Measurements from ENCODE around the gene SPC24.
A peak's percentile ranks its signal among the peaks of the same experiment; 100 is the strongest.
"Not testable (repeated sequence)": the region's sequence is repeated elsewhere in the genome, so short reads cannot be mapped to it uniquely, and the experiment has no call there.

The SPC24 gene

DNA sequence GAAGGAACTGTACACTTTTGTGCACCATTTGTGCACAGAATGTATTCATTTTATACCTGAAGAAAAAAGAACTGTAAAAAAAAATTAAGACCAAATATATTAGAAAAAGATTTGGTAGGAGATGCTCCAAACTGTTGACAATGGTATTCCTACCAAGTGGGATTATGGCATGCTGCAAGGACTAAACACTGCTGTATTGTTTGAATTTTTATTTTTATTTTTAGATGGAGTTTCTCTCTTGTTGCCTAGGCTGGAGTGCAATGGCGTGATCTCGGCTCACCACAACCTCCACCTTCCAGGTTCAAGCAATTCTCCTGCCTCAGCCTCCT is 4.8 kb upstream of the SPC24 start:
- DNase-seq: not testable (repeated sequence)

DNA sequence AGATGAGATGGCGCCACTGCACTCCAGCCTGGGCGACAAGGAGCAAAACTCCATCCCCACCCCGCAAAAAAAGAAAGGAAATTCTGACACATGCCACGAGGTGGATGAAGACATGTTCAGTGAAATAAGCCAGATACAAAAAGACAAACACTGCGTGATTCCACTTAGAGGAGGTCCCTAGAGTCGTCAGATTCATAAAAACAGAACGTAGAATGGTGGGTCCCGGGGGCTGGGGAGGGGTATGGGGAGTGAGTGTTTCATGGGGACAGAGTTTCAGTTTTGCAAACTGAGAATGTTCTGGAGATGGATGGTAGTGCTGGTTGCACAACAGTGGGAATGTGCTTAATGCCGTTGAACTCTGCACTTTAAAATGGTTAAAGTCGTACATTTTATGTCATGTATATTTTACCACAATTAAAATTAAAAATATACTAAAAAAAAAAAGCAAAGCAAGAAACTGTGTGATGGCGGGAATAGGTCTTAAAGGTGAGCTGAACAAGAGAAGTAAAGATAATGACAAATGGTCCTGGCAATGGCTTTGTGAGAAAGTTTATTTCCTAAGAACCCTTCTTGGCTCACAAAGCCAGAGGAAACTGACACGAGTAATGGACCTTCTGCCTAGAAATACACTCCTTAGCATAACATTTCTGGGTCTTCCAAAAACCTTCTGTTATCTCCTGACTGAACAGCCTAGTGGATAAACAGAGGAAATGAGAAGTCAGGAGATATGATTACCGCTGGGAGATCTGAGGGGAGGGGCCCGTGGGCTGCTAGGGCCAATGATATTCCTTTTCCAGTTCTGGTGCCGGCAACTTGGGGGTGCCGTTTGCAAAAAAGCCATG is 4.2 kb upstream of the SPC24 start:
- no peak for DNase-seq

DNA sequence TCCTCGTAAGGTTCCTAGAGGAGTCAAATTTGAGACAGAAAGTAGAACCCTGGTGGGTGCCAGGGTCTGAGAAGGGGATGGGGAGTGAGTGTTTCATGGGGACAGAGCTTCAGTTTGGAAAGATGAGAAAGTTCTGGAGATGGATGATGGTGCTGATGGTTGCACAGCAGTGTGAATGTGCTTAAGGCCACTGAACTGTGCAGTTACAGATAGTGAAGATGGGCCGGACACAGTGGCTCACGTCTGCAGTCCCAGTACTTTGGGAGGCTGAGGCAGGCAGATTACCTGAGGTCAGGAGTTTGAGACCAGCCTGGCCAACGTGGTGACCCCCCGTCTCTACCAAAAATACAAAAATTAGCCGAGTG is 917 bp downstream of the SPC24 start:
- DNase-seq: no peak

DNA sequence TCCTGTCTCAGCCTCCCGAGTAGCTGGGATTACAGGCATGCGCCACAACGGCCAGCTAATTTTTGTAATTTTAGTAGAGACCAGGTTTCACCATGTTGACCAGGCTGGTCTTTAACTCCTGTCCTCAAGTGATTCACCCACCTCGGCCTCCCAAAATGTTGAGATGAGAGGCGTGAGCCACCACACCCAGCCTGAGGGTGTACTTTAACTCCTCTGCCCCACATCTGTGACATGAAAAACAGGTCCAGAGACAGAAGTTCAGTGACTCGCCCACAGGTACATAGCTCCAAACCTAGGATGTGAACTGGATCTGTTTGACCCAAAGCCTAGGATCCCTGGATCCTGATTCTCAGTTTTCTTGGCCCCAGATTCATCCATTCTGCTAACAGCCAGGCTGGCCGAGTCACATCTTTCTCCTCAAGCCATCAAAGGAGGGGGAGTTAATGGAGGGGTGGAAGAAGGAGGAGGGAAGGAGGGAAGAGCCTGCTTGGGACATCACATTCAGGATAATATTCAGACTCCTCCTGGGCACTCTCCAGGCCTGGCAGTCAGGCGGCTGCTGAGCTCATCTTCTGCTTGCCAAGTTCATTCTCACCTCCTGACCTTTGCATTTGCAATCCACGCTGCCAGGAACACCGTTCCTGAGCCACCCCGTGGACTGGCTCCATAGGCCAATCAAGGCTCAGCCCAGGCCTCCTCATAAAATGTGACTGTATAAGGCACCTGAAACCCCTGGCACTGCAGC is 3.1 kb downstream of the SPC24 start:
- no peak for DNase-seq

DNA sequence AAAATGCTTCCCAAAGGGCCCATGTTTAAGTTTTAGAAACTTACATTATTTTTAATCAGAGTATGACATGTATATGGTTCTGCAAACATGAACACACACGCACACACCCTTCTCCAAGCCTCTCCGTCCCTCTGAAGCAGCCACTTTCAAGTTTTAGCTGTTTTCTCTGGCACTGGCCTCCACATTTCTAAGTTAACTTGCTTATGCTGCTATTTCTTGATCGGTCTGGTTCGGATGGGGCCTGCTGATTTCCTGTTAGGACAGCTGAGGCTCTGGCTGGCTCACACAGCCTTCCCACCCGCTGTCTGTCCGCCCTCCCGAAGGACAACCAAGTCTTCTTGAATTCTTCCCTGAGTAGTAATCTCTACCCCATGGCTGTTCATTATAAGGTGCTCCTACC is 4.4 kb downstream of the SPC24 start:
- DNase-seq: no peak

DNA sequence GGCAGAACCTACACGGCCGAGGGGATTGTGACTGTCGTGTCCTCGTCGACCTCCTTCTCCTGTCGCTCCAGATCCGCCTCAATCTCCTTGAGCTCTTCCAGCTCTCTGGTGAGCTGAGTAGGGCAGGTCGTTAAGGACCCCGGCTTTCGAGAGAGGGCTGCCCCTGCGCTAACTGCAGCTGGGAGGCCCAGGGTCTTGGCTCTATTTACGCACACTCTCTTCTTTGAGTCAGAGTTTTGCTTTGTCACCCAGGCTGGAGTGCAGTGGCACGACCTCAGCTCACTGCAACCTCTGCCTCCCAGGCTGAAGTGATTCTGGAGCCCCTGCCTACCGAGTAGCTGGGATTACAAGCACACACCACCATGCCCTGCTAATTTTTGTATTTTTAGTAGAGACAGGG is 7.6 kb downstream of the SPC24 start:
- no peak for DNase-seq

DNA sequence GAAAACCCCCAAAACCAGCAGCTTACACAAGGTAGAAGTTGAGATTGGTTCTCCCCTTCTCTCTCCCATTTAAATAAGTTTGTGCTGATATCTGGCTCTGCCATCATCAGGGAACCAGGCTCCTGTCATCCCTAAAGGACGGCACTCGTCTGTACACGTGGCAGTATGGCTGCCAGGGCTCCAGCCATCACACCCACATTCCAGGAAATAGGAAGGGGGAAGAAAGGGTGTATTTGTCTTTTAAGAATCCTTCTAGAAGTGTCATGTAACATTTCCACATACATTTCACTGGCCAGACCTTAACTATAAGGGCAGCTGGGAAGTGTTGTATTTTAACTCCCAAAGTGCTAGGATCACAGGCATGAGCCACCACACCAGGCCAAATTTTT is 10.1 kb downstream of the SPC24 start:
- no peak for DNase-seq

DNA sequence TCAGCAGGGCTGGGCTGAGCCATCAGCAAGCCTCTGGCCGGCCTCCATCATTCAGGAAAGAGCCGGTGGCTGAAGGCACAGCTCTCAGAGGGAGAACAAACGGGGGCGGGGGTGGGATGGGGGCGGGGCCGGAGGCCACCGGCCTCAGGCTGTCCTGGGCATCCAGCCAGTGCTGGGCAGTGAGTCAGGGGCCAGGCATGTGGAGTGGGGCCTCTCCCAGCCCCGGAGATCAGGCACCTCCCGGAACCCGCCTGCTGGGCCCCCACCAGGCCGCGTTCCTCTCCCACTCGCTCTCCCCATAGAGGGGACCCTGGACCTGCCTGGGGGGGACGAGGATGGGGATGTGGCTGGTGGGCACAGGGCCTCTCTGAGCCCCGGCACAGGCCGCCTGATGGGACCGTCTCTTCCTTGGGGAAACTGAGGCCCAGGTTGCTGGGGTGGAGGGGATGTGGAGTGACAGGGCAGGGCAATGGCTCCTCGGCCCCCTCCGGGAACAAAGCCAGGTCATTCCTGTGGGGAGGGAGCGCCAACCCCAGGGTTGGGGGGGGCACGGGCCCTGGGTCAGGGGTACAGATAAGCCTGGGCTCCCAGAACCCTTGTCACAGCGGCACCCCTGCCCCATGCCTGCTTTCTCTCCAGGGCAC is 12.9 kb downstream of the SPC24 start:
- no peak for DNase-seq

DNA sequence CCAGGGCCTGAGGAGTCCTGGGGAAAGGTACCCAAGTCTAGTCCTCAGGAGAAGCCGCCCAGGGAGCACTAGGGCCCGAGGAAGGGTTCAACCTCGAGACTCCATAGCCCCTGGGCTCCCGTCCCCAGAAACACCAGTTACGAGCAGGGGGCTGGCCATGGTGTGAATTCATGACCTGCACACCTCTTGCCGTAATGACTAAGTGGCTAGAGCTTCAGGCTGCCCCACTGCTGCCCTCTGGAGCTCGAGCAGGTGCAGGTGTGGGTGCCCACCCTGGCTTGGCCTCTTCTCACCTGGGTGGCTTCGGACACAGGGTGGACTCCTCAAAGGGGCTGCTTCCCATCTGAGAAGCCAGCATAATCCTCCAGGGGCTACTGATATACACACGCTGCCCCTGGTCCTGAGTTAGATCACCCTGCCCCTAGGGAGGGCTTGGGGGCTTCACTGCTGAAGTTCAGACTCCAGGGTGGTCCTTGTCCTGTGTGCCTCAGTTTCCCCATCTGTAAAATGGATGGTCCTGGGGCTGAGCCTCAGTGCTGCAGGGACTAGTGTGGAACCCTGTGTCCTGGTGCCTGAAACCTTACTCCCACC is 13.6 kb downstream of the SPC24 start:
- DNase-seq: no peak

DNA sequence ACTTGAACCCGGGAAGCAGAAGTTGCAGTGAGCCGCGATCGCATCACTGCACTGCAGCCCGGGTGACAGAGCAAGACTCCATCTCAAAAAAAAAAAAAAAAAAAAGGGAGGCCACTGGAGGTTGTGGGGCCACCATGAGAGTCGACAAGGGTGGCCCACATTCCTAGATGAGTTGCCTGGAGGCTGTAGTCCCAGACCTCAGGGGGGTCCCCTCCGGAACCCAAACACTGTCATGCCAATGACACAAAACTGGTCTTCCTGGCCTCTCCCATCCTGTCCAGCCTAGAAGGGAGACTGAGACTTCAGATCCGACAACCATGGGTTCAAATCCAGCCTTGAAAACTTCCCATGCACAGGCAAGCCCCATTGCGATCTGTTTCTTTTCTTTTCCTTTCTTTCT is 14.7 kb downstream of the SPC24 start:
- no peak for DNase-seq

DNA sequence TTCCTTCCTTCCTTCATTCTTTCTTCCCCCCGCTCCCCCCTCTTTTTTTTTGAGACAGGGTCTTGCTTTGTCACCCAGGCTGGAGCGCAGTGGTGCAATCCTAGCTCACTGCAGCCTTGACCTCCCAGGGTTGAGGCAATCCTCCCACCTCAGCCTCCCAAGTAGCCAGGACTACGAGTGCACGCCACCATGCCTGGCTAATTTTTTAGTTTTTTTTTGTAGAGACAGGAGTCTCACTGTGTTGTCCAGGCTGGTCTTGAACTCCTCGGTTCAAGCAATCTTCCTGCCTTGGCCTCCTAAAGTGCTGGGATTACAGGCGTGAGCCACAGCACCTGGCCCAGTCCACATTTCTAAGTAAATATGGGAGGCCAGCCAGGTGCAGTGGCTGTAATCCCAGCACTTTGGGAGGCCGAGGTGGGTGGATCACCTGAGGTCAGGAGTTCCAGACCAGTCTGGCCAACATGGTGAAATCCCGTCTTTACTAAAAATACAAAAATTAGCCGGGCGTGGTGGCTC is 15.5 kb downstream of the SPC24 start:
- not testable (repeated sequence) for DNase-seq

DNA sequence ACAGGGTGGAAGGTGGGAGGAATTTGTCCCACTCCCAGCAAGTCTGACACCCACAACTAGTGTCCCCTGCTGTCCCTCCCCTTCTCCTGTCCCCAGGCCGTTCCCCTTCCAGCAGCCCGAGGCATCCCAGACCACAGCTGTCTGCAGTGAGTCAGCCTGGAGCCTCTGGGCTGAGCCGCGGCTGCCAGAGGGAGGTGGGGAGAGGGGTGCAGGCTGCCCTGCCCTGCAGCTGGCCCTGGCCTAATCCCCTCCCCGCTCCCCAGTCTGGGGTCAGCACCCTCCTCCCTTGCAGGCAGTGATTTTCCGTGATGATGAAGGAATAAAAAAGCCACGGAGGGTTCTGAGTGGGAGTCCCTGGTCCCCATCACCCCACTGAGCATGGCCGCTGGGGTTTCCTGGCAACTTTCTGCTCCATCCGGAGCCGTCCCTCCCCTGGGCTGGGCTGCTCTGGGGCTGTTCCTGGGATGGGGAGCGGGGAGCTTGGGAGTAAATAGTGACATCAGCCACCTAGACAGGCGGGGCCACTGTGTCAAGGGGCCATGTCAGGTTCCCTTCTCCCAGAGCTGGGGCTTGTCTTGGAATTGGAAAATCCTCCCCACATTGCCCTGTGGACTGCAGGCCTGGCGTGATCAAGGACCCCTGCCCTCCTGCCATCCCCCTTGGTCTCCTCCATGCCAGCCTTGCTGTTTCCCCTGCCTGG is 16.8 kb downstream of the SPC24 start:
- DNase-seq: no peak

DNA sequence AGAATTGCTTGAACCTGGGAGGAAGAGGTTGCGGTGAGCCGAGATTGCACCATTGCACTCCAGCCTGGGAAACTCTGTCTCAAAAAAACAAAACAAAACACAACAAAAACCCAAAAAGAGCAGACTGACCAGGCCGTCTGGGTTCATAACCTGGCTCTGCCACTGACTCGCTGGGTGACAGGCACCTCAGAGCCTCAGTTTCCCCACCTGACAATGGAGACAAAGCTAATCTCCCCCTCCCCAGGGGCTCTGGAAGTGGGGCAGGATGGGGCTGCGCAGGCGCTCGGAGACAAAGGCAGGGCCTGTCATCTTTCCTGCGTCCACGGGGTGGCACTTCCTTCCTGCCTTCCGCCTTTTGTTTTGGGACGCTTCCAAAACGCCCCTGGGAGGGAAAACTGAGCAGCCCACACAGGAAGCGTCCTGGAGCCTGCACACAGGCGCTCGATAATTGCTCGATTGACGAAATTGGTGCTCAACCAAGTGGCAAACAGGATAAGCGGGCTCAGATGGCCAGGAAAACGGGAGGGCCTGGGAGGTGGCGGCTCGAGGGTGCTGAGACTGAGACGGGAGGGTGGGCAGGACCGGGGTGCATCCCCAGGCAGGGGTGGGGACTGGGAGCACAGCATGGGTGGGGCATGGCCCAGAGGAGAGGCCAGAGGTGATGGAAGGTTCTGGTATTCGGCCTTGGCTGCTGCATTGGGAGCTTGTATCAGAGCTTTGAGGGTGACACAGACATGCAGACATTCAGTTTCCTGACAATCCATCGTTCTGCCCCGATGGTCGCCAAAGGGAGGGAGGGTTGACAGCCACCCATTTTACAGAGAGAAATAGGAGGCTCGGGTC is 17.8 kb downstream of the SPC24 start:
- DNase-seq: peak; percentile 73

DNA sequence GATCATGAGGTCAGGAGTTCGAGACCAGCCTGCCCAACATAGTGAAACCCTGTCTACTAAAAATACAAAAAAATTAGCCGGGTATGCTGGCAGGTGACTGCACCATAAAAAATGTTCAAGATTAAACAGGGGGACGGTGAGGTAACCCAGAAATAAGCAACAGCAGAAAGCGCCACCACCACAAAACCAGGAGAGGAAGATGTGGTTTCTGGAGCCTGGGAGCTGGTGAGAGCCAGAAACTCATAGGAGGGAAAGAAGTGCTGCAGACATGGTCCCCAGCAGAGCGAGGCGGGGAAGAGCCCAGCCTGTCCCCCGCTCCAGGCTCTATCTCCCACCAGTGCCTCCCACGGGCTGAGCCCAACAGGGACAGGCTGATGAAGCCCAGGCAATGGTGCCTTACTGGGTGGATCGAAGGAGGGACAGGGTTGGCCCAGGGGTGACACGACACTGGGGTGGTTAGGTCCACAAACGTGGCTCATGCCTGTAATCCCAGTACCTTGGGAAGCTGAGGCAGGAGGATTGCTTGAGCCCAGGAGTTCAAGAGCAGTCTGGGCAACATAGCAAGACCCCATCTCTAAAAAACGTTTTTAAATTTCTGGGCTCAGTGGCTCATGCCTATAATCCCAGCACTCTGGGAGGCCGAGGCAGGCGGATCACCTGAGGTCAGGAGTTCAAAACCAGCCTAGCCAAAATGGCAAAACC is 19.0 kb downstream of the SPC24 start:
- DNase-seq: no peak

DNA sequence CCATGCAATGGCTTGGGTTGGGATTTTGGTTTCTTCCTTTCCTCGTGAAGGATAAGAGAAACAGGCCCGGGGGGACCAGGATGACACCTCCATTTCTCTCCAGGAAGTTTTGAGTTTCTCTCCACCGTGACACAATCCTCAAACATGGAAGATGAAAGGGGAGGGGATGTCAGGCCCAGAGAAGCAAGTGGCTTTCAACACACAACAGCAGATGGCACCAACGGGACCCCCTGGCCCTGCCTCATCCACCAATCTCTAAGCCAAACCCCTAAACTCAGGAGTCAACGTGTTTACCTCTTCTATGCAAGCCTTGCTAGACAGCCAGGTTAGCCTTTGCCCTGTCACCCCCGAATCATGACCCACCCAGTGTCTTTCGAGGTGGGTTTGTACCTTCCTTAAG is 24.1 kb downstream of the SPC24 start:
- DNase-seq: no peak

DNA sequence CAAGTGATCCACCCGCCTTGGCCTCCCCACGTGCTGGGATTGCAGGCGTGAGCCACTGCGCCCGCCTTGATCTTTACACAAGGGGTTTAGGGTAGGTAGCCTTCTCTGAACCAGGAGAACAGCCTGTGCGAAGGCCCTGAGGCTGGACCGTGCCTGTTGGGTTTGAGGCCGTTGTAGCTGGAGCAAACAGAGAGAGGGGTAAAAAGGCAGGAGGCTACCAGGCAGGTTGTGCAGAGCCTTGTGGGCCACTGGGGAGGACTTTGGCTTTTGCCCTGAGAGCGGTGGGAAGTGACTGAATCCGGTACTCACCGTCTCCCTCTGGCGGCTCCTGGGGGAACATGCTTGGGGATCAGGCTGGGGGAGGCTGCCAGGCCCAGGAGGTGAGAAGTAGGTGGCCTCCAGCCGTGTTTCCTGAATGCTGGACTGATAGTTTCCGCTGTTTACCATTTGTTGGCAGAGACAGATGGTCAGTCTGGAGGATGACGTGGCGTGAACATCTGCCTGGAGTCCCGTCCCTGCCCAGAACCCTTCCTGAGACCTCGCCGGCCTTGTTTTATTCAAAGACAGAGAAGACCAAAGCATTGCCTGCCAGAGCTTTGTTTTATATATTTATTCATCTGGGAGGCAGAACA is 24.6 kb downstream of the SPC24 start:
- DNase-seq: peak; percentile 29

DNA sequence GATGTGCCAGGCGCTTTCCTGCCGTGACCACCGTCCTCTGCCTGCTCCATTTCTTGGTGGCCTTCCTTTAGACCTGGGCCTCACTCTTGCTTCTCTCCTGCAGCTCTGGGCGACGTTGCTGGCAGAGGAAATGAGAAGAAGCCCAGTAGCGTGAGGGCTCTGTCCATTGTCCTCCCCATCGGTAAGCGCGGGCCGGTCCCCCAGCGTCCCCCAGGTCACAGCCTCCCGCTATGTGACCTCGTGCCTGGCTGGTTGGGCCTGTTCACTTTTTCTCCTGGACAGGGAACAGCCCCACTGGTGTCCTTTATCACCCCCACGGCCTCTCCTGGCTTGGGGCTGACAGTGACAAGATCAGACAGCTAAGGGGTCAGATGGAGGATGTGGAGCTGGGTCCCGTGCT is 27.7 kb downstream of the SPC24 start:
- no peak for DNase-seq

DNA sequence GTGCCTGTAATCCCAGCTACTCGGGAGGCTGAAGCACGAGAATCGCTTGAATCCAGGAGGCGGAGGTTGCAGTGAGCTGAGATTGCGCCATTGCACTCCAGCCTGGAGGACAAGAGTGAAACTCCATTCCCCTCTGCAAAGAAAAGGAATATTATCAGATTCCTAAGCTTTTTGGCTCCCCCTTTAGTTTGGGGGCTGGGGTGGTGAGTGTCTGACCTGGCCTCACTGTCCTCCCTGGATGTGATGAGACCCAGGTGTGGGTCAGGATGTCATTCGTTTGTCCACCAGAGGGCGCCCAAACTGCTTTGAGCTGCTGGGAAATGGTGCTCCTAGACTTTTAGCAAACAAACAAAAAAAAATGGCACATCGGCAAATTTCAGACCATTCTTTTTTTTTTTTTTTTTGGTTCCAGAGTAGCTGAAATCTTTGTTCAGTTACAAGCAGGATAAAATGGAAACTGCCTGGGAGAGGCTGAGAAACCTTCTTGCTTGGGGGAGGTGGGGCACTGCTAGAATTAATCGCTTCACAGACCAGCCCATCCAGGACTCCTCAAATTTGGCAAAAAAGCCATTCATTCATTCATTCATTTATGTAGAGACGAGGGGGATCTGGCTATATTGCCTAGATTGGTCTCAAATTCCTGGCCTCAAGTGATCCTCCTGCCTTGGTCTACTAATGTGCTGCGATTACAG is 29.4 kb downstream of the SPC24 start:
- peak; percentile 43 for DNase-seq

DNA sequence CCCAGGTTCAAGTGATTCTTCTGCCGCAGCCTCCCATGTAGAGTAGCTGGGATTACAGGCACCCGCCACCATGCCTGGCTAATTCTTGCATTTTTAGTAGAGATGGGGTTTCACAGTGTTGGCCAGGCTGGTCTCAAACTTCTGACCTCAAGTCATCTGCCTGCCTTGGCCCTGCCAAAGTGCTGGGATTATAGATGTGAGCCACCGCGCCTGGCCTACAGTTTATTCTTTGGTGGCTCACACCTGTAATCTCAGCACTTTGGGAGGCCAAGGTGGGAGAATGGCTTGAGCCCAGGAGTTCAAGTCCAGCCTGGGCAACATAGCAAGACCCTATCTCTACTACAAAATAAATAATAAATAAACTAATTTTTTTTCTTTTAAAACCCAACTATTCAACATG is 31.4 kb downstream of the SPC24 start:
- DNase-seq: not testable (repeated sequence)

DNA sequence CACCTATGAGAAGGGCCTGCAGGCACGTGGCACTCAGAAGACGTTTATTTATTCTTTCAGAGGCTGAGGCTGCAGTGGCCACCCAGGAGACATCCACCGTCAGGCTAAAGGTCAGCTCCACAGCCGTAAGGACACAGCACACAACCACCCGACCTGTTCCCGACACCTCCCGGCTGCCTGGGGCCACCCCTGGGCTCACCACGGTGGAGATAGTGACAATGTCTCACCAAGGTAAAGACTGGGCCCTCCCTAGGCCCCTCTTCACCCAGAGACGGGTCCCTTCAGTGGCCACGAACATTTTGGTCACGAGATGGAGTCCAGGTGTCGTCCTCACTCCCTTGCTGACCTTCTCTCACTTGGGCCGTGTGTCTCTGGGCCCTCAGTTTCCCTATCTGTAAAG is 32.5 kb downstream of the SPC24 start:
- no peak for DNase-seq
